AG08395 (cell line): ENCODE data around the gene CMIP.

Experiments used
- DNase-seq: peaks from one replicate; pipeline ENCODE4 v3.0.0; 2012; ENCODE audit warnings: mixed read lengths, low spot score

CMIP gene

DNA sequence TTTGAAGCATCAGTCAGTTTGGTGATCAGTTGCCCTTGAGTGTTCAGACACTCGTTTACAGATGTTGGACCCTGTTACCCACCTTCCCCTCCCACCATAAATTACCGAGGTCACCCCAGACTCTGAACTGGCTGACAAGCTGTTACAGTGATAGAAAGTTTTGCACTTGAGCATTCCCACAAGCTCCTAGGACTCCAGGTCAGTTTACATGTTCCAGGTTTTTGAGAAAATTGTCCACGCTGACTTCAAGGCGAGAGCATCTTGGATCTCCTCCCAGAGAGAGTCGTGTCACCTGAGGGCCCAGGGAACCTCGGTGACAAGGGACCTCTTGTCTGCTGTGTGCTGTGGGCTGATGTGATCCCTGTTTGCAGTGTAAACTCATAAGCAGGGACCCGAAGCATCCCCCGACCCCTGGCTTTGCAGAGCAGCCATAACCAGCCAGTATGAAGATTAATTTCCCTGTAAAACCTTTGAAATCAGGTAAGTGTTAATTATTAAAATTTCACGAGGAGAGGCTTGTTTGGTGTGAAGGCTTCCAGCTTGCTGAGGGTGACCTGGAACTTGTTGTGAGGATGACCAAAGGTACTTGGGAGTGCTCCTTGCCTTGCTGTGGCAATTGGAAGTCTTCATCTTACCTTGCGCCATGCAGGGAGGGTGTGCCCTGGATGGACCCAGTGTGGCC, 91.2 kb downstream of the CMIP start:
- no peak for DNase-seq

- DNase-seq, result no peak
These were observed 92.0 kb downstream of the CMIP start for GRCh38 chr16:81536648-81537047.

DNA sequence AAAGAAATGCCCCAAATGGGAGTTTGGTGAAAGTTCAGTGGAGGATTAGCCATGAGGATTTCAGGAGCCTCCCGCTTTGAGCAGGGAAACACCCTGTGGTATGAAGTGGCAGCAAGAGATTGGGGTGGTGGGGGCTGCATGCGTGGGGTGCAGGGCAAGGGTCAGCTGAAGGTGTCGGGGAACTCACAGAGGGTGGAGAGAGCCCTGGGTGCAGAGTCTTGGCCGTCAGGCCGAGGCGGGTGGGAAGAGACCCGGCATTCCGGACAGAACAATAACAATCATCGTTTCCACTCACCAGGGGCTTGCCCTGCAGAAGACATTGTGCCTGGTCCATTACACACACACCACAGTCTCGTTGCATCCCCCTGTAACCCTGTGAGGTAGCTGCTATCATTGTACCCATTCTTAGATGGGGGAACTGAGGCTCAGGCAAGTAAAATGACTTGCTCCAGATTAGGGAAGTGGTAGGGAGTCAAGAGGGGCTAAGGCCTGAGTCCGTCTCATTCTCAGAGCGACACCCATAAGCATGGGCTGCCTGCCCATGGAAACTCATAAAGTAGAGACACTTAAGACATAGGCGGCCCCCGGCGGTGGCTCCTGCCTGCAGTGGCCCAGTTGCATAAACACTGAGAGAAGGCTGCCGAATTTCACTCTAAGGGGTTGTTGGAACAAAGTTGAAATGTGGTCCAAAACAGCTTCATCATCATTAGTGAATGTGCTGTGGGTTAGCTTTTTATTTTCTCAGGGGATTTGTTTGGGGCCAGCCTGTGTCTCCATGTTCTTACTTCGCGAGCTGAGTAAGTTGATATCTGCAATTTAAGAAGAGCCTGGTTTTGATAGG, 93.3 kb downstream of the CMIP start:
- DNase-seq, result no peak

- DNase-seq, result no peak
These were observed 94.6 kb downstream of the CMIP start for GRCh38 chr16:81539009-81539758.

- no peak for DNase-seq
These were observed 95.3 kb downstream of the CMIP start for GRCh38 chr16:81539759-81540472.

GRCh38 chr16:81541314-81541713, 96.7 kb downstream of the CMIP start:
- no peak for DNase-seq

GRCh38 chr16:81542609-81543570, 98.3 kb downstream of the CMIP start:
- DNase-seq, result no peak

DNA sequence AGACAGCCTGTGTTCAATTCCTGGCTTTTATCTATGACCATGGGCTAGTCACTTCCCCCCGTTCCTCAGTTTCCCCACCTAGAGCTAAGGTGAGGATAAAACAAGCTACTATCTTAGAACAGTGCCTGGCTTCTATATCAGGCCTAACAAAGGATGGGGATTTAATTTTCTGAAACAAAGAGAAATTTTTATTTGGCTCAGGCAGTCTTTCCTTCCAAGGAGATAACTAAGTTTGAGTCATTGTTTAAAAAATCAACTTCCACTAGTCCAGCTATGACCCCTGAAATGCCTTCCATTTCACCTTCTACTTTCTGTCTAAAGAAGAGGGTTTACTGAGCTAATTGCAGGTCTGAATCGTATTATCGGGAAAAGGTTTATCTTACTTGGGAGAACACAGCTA, 99.0 kb downstream of the CMIP start:
- no peak for DNase-seq

DNA sequence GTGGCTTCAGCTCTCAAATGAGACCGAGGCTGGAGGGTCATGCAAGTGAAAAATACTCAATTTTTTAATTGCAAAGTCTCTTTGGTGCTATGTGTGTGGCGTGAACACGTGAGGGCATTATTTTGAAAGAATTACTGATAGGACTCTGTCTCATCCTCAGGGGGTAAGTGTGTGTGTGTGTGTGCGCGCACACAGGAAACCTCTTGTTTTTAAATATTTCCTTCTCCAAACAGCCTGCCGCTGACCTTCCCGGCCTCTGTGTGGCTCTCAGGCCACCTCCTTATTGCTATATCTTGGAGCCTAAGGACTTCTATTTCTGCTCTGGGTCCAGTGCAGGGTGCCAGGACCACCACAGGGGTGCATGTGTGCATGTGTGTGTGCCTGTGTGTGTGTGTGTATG, 99.7 kb downstream of the CMIP start:
- DNase-seq, result no peak

DNA sequence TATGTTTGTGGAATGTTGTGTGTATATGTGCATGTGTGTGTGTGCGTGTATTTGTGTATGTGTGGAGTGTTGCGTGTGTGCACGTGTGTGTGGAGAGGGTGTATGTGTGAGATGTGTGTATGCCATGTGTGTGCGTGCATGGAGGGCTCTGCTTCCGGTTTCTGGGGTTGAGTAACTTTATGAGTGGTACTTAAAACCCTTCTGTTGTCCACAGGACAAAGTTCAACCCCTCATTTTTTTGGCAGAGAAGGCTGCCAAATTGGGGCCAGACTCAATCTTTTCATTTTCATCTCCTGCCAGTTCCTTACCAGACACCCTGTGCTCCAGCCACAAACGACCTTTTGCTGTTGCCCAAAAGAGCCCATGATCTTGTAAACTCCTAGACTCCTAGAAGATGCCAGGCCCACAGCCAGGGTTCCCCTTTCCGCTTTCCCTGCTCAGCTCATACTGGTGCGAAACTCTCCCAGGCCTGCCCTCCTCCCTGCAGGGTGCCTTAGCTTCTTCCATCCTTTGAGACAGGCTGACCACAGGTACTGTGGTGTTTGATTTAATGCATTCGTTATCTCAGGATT, 100.2 kb downstream of the CMIP start:
- DNase-seq, result no peak

GRCh38 chr16:81545470-81546250, 101.1 kb downstream of the CMIP start:
- no peak for DNase-seq

- no peak for DNase-seq
These were observed 102.2 kb downstream of the CMIP start for GRCh38 chr16:81546781-81547180.

- no peak for DNase-seq
These were observed 102.8 kb downstream of the CMIP start for GRCh38 chr16:81547194-81547938.

GRCh38 chr16:81547939-81548216, 103.3 kb downstream of the CMIP start:
- DNase-seq, result no peak

- DNase-seq, result no peak
These were observed 103.9 kb downstream of the CMIP start for GRCh38 chr16:81548551-81548875.

- DNase-seq, result no peak
These were observed 104.4 kb downstream of the CMIP start for GRCh38 chr16:81548876-81549546.

DNA sequence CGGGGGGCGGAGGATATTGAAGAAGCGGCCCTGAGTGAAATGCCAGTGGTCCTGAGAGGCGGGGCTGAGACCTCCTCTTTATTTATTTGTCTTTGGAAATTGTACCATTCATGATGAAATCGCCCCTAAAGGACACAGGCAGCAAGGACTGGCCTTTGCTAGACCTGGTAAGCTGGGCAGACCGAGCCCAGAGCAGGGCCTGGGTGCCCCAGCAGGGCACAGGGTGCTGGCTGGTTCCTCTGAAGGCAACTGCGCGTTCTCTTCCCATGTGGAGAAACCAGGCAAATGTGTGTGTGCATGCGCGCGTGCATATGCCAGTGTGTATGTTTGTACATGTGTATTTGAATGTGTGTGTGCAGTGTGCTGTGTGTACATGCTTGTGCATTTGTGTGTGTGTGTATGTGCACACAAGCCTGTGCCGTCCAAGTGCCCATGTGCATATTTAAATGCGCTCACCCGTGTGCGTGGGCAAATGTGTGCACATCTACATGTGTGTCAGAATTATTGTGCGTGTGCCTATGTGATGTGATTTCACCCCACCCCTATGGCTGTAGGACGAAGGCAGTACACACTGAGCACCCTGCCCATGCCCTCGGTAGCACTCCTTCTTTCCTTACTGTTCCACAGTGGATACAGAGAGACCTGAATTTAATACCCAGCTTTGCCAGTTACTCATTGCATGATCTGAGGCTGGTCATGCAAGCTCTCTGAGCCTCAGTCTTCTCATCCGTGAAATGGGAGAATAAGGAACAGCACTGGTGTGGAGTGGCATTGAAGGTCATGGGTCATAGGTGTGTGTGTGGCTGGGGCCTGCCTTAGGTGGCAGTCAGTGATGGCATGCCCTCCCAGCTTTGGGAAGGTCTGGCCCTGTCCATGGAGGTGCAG, 105.2 kb downstream of the CMIP start:
- DNase-seq, result no peak

DNA sequence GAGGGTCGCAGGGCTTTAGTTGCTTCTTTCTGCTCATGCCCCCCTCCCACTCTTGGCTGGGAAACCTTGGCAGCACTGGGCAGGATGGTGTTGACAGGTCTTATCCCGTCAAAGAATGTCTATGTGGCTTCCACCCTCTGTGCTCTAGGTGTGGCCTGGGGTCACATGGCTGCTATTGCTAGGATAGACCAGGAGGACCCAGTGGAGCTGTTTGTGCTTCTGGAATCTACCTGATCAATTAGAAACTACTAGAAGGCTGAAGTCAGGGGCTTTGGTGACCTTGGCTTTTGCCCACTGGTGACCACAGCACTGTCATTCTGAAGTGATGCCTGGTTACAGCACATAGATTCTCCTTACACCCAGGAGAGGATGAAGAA, 105.8 kb downstream of the CMIP start:
- DNase-seq, result no peak
